Upper lobe of right lung (tissue), 1 donor: ENCODE results near the gene CDA. TPM values are rescaled to one million over a fixed set of nuclear protein-coding genes. Genes with fewer than 3 reads are reported as not detected.
"Not testable (repeated sequence)": the region's sequence is repeated elsewhere in the genome, so short reads cannot be mapped to it uniquely, and the experiment has no call there.

Source experiments
- ATAC-seq: fragments of 200-7000 bp; cut with Tn5 transposase; one replicate; pipeline ENCODE4 v1.9.1; 2020; ENCODE audit warnings: mild to moderate bottlenecking, moderate library complexity
- DNase-seq: peaks from one replicate; pipeline ENCODE4 v3.0.0-alpha.2; 2020
- H3K27ac ChIP-seq: fragments of 200-600 bp; one replicate; pipeline ENCODE4 v1.8.0; 2022
- H3K27me3 ChIP-seq: fragments of 200-600 bp; one replicate; pipeline ENCODE4 v1.8.0; 2022; ENCODE audit warnings: mild to moderate bottlenecking
- H3K36me3 ChIP-seq: fragments of 200-600 bp; one replicate; pipeline ENCODE4 v1.8.0; 2022
- H3K4me1 ChIP-seq: fragments of 200-600 bp; one replicate; pipeline ENCODE4 v1.8.0; 2022
- H3K4me3 ChIP-seq: fragments of 200-600 bp; one replicate; pipeline ENCODE4 v1.8.0; 2022; ENCODE audit warnings: mild to moderate bottlenecking
- H3K9me3 ChIP-seq: fragments of 200-600 bp; one replicate; pipeline ENCODE4 v1.8.0; 2022
- intact Hi-C: fragments of 100-400 bp; cut with DNase I; formaldehyde crosslinking; loops from one replicate; pipeline ENCODE4 v1.11.0; 2022
- total RNA-seq: library from RNA; stranded (reverse); fragmentation: NEBNext Ultra II Directional; extraction: Animal tissue kit (Norgen Biotek cat#: 25700); gene quantifications from one replicate; pipeline ENCODE4 v1.2.1, GENCODE V29; 2021
- TF ChIP-seq, protein P1 (sequence below): fragments of 200-600 bp; IDR thresholded peaks from one replicate; pipeline ENCODE4 v1.8.0; 2022; ENCODE audit warnings: antibody characterized with exemption
- donor health status: DM: no; HTN: yes; CAD: no; lungs with severe emphysema.

CDA gene
- total RNA-seq, 1 donor from 2014 or later: 8.8 TPM

- ATAC-seq (no peak), DNase-seq (no peak)
- intact Hi-C loops: no loop called here
- TF ChIP-seq, protein P1, sequence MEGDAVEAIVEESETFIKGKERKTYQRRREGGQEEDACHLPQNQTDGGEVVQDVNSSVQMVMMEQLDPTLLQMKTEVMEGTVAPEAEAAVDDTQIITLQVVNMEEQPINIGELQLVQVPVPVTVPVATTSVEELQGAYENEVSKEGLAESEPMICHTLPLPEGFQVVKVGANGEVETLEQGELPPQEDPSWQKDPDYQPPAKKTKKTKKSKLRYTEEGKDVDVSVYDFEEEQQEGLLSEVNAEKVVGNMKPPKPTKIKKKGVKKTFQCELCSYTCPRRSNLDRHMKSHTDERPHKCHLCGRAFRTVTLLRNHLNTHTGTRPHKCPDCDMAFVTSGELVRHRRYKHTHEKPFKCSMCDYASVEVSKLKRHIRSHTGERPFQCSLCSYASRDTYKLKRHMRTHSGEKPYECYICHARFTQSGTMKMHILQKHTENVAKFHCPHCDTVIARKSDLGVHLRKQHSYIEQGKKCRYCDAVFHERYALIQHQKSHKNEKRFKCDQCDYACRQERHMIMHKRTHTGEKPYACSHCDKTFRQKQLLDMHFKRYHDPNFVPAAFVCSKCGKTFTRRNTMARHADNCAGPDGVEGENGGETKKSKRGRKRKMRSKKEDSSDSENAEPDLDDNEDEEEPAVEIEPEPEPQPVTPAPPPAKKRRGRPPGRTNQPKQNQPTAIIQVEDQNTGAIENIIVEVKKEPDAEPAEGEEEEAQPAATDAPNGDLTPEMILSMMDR: no peak
- H3K9me3 ChIP-seq: no peaks in the 10 kb centered on the region
- H3K4me1 ChIP-seq: no peaks in the 10 kb centered on the region
- no peak overlapping the region for H3K27ac ChIP-seq
- H3K4me3 ChIP-seq: no peak overlapping the region
- no peaks in the 10 kb centered on the region for H3K36me3 ChIP-seq
- no peaks in the 10 kb centered on the region for H3K27me3 ChIP-seq
Observed at GRCh38 chr1:20603504-20604464, 14.9 kb downstream of the CDA start.

DNA sequence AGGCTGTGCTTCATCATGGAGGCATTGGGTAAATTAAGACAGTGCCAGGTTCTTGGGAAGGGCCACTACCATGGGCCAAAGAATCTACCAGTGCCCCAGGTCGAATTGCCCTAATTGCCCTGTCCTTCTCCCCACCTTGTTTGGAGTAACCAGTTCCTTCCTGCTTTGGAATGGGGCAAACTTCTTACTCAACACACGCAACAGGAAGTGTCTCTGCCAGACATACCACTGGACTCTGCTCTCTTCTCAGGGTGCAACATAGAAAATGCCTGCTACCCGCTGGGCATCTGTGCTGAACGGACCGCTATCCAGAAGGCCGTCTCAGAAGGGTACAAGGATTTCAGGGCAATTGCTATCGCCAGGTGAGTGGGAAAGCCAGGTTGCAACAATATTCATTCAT lies 15.8 kb downstream of the CDA start:
- intact Hi-C loops: no loop called here
- no peak overlapping the region for H3K4me3 ChIP-seq
- TF ChIP-seq, protein P1: no peak
- no peaks in the 10 kb centered on the region for H3K27me3 ChIP-seq
- H3K4me1 ChIP-seq: no peaks in the 10 kb centered on the region
- DNase-seq: no peak
- no peaks in the 10 kb centered on the region for H3K36me3 ChIP-seq
- no peaks in the 10 kb centered on the region for H3K9me3 ChIP-seq
- peak; percentile 86 for ATAC-seq
- no peak overlapping the region for H3K27ac ChIP-seq

- intact Hi-C loops, ATAC-seq, H3K4me1 ChIP-seq, DNase-seq, H3K4me3 ChIP-seq, H3K27ac ChIP-seq, H3K9me3 ChIP-seq, H3K36me3 ChIP-seq, H3K27me3 ChIP-seq: not testable (repeated sequence)
Observed at GRCh38 chr1:20606801-20607570, 18.1 kb downstream of the CDA start.

- intact Hi-C loops: no loop called here
- Histone ChIP-seq H3K27me3 (no peaks in the 10 kb centered on the region), H3K4me1 (no peaks in the 10 kb centered on the region), H3K9me3 (no peaks in the 10 kb centered on the region), H3K36me3 (no peaks in the 10 kb centered on the region), H3K4me3 (no peak overlapping the region), H3K27ac (no peak overlapping the region)
- TF ChIP-seq, protein P1: no peak
- ATAC-seq (no peak), DNase-seq (no peak)
Observed at GRCh38 chr1:20609541-20609940, 20.6 kb downstream of the CDA start.

DNA sequence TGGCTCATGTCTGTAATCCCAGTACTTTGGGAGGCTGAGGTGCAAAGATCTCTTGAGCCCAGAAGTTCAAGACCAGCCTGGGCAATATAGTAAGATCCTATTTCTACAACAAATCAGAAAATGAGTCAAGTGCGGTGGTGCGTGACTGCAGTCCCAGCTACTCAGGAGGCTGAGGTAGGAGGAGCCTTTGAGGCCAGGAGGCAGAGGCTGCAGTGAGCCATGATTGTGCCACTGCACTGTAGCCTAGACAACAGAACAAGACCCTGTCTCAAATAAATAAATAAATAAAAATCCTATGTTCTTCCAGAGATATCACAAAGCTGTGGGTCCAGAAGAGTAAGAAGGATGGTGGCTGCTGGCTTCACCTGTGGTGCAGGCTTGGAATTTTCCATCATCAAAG lies 22.1 kb downstream of the CDA start:
- DNase-seq (no peak), ATAC-seq (no peak)
- H3K27me3 ChIP-seq: no peaks in the 10 kb centered on the region
- H3K9me3 ChIP-seq: no peaks in the 10 kb centered on the region
- intact Hi-C loops: no loop called here
- no peak overlapping the region for H3K27ac ChIP-seq
- no peak overlapping the region for H3K4me3 ChIP-seq
- H3K4me1 ChIP-seq: no peaks in the 10 kb centered on the region
- no peaks in the 10 kb centered on the region for H3K36me3 ChIP-seq
- TF ChIP-seq, protein P1: no peak

DNA sequence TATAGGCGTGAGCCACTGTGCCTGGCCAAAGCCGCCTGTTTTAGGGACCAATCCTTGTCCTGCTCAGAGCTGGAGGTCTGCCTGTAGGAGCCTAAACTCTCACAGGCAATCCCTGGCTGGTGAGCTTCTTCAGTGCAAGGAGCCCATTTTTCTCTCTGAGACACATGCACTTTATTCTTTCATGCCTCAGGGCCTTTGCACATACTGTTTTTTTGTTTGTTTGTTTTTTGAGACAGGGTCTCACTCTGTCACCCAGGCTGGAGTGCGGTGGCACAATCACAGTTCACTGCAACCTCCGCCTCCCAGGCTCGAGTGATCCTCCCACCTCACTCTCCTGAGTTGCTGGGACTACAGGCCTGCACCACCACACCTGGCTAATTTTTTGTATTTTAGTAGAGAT lies 22.8 kb downstream of the CDA start:
- Histone ChIP-seq H3K27ac (no peak overlapping the region), H3K9me3 (no peaks in the 10 kb centered on the region), H3K36me3 (no peaks in the 10 kb centered on the region), H3K27me3 (no peaks in the 10 kb centered on the region), H3K4me1 (no peaks in the 10 kb centered on the region), H3K4me3 (no peak overlapping the region)
- TF ChIP-seq, protein P1: no peak
- DNase-seq (no peak), ATAC-seq (no peak)
- intact Hi-C loops: no loop called here
